Measurements from ENCODE around the gene BTBD2. TPM values are rescaled to one million over a fixed set of nuclear protein-coding genes. Genes with fewer than 3 reads are reported as not detected.
A peak's percentile ranks its signal among the peaks of the same experiment; 100 is the strongest.

The BTBD2 gene
- 18.0 TPM for total RNA-seq
- polyA plus RNA-seq = 36.9 TPM
- long read RNA-seq, donor 1, partial matches to known transcripts = 0 of 1 reads
- long read RNA-seq, donor 1, other reads (novel, unspliced or antisense) = 0 of 1 reads
- long read RNA-seq, donor 2, transcript BTBD2-211 (1 exons, 951 nt) = major isoform, 16 of 34 reads
- long read RNA-seq, donor 2, transcript BTBD2-201 (9 exons, 2,649 nt) = major isoform, 16 of 34 reads
- long read RNA-seq, donor 2, partial matches to known transcripts = 0 of 34 reads
- long read RNA-seq, donor 2, other reads (novel, unspliced or antisense) = 0 of 34 reads
- long read RNA-seq, donor 3, transcript BTBD2-201 (9 exons, 2,649 nt) = major isoform, 13 of 19 reads
- long read RNA-seq, donor 3, partial matches to known transcripts = 0 of 19 reads
- long read RNA-seq, donor 3, other reads (novel, unspliced or antisense) = 0 of 19 reads
- long read RNA-seq, donor 4, transcript BTBD2-201 (9 exons, 2,649 nt) = minor isoform, 6 of 15 reads
- long read RNA-seq, donor 4, transcript BTBD2-211 (1 exons, 951 nt) = major isoform, 8 of 15 reads
- long read RNA-seq, donor 4, partial matches to known transcripts = 0 of 15 reads
- long read RNA-seq, donor 4, other reads (novel, unspliced or antisense) = 0 of 15 reads
- long read RNA-seq, donor 5, transcript BTBD2-201 (9 exons, 2,649 nt) = major isoform, 24 of 47 reads
- long read RNA-seq, donor 5, transcript BTBD2-211 (1 exons, 951 nt) = minor isoform, 11 of 47 reads
- long read RNA-seq, donor 5, partial matches to known transcripts = 12 of 47 reads
- long read RNA-seq, donor 5, other reads (novel, unspliced or antisense) = 0 of 47 reads
- long read RNA-seq, donor 6, transcript BTBD2-201 (9 exons, 2,649 nt) = major isoform, 10 of 27 reads
- long read RNA-seq, donor 6, partial matches to known transcripts = 11 of 27 reads
- long read RNA-seq, donor 6, other reads (novel, unspliced or antisense) = 0 of 27 reads
- long read RNA-seq, donor 7, transcript BTBD2-201 (9 exons, 2,649 nt) = major isoform, 5 of 10 reads
- long read RNA-seq, donor 7, partial matches to known transcripts = 0 of 10 reads
- long read RNA-seq, donor 7, other reads (novel, unspliced or antisense) = 0 of 10 reads
- long read RNA-seq, donor 8, transcript BTBD2-201 (9 exons, 2,649 nt) = major isoform, 5 of 6 reads
- long read RNA-seq, donor 8, partial matches to known transcripts = 0 of 6 reads
- long read RNA-seq, donor 8, other reads (novel, unspliced or antisense) = 0 of 6 reads
- long read RNA-seq, donor 9, transcript BTBD2-201 (9 exons, 2,649 nt) = major isoform, 5 of 14 reads
- long read RNA-seq, donor 9, partial matches to known transcripts = 5 of 14 reads
- long read RNA-seq, donor 9, other reads (novel, unspliced or antisense) = 0 of 14 reads
- long read RNA-seq, donor 10, transcript BTBD2-201 (9 exons, 2,649 nt) = major isoform, 10 of 15 reads
- long read RNA-seq, donor 10, partial matches to known transcripts = 0 of 15 reads
- long read RNA-seq, donor 10, other reads (novel, unspliced or antisense) = 0 of 15 reads

DNA sequence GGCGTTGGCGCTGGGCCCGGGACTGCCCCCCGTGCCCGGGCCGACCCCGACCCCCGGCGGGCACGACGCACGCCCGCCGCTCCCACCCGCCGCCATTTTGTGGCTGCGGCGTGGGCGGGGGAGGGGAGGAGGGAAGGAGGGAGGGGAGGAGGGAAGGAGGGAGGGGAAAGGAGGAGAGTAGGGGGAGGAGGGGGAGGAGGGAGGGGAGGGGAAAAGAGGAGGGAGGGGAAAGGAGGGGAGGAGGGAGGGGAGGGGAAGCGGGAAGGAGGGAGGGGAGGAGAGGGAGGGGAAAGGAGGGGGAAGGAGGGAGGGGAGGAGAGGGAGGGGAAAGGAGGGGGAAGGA is at the start of gene BTBD2:
Gene BTBD2, minus strand, starts transcription at position 107 of the 343 bp plus-strand sequence. Its CDS starts 11 bp downstream, at position 96.
- Histone ChIP-seq H3K27ac (ENCODE audit: low read depth in 1 of 2, low read length in 1 of 2) (peak within 1 kb of the TSS; percentile 63 to 83), H3K27me3 (ENCODE audit: control insufficient read depth in 2 of 2, insufficient read depth in 1 of 2, low read length in 1 of 2) (no peaks in the 10 kb centered on the region), H3K4me3 (ENCODE audit: low read length in 2 of 2) (peak within 1 kb of the TSS; percentile 39 to 82), H3K36me3 (ENCODE audit: control insufficient read depth in 2 of 2, insufficient read depth in 2 of 2, low read length in 1 of 2) (peaks cover 0 to 18% of the 10 kb centered on the region in 2 donors), H3K4me1 (ENCODE audit: control insufficient read depth in 2 of 2, insufficient read depth in 2 of 2, low read length in 2 of 2) (peaks cover 8 to 26% of the 10 kb centered on the region in 2 donors), H3K9me3 (ENCODE audit: control insufficient read depth in 2 of 2, insufficient read depth in 1 of 2, low read length in 1 of 2) (peaks cover 0 to 2% of the 10 kb centered on the region in 2 donors)
- peak in 7 of 9 donors; percentile 26 to 76 (median 56) for DNase-seq (ENCODE audit: low read depth in 6 of 9, low spot score in 9 of 9)
- WGBS = under 1% methylated on average over 19 of the region's 20 CpGs

DNA sequence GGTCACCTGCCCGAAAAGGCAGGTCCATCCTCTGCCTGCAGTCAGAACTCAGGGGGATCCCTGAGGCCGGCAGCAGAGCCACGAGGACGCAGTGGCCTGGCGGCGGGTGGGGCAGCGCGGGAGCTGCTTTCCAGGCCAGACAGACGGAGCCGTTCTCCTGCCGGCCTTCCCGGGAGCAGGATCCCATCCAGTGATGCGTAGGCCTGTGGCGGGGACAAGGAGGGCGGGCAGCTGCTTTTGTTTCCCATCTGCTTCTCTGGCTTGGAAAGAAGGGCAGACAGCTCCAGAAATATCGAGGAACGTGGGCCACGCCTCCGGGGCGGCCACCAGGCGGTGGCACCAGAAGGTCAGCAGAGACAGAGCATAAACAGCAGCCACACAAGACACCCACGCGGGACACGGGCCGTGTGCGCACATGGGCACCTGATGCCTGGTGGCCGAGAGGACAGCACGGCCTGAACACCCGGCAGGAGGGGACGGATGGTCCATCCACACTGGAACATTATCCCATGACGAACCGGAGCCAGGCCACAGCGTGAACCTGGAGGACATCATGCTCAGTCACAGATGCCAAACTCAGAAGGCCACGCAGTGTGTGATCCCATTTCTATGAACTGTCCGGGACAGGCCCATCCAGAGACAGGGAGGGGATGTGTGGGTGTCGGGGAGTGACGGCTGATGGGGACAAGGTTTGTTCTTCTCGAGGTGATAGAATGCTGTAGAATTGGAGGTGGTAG is 49.4 kb upstream of the BTBD2 start:
- H3K4me1 ChIP-seq (ENCODE audit: control insufficient read depth in 2 of 2, insufficient read depth in 2 of 2, low read length in 2 of 2) = peaks cover 21 to 30% of the 10 kb centered on the region in 2 donors
- no peak overlapping the region for H3K4me3 ChIP-seq (ENCODE audit: low read length in 2 of 2)
- no peak overlapping the region for H3K27ac ChIP-seq (ENCODE audit: low read depth in 1 of 2, low read length in 1 of 2)
- H3K9me3 ChIP-seq (ENCODE audit: control insufficient read depth in 2 of 2, insufficient read depth in 1 of 2, low read length in 1 of 2) = no peaks in the 10 kb centered on the region
- no peaks in the 10 kb centered on the region for H3K36me3 ChIP-seq (ENCODE audit: control insufficient read depth in 2 of 2, insufficient read depth in 2 of 2, low read length in 1 of 2)
- WGBS = 96% methylated on average over 38 of the region's 38 CpGs
- no peak for DNase-seq (ENCODE audit: low read depth in 6 of 9, low spot score in 9 of 9)
- H3K27me3 ChIP-seq (ENCODE audit: control insufficient read depth in 2 of 2, insufficient read depth in 1 of 2, low read length in 1 of 2) = no peaks in the 10 kb centered on the region

DNA sequence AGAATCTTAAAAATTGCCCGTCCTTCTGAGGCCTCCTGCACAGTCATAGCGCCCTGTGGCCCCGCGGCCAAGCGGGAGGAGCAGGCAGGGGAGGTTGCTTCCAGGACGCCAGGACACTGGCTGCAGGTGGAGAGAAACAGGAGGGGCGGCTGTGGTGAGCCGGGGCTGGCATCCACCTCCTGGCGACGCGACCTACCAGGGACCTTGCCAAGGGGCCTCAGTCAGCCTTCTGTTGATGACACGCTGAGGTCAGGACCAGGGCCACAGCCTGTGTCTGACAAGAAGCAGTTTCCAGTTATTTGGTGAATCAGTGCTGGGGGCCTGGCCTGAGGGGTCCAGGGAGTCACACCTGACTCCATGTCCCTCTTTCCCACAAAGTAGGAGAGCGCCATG is 48.9 kb upstream of the BTBD2 start:
- 91% methylated on average over 13 of the region's 13 CpGs for WGBS
- DNase-seq (ENCODE audit: low read depth in 6 of 9, low spot score in 9 of 9) = no peak
- no peaks in the 10 kb centered on the region for H3K36me3 ChIP-seq (ENCODE audit: control insufficient read depth in 2 of 2, insufficient read depth in 2 of 2, low read length in 1 of 2)
- H3K27me3 ChIP-seq (ENCODE audit: control insufficient read depth in 2 of 2, insufficient read depth in 1 of 2, low read length in 1 of 2) = no peaks in the 10 kb centered on the region
- H3K4me1 ChIP-seq (ENCODE audit: control insufficient read depth in 2 of 2, insufficient read depth in 2 of 2, low read length in 2 of 2) = peaks cover 17 to 30% of the 10 kb centered on the region in 2 donors
- no peaks in the 10 kb centered on the region for H3K9me3 ChIP-seq (ENCODE audit: control insufficient read depth in 2 of 2, insufficient read depth in 1 of 2, low read length in 1 of 2)
- H3K27ac ChIP-seq (ENCODE audit: low read depth in 1 of 2, low read length in 1 of 2) = no peak overlapping the region
- H3K4me3 ChIP-seq (ENCODE audit: low read length in 2 of 2) = no peak overlapping the region

DNA sequence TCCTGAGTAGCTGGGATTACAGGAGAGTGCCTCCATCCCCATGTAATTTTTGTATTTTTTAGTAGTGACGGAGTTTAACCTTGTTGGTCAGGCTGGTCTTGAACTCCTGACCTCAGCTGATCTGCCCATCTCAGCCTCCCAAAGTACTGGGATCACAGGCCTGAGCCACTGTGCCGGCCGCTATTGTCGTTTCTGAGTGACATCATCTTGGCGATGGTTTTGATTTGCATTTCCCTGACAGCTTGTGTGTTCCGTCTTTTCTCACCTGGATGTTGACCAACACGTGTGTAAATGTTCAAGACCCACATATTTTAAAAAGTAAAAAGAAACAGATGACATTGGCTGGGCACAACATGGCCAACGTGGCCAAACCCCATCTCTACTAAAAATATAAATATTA is 48.3 kb upstream of the BTBD2 start:
- H3K27ac ChIP-seq (ENCODE audit: low read depth in 1 of 2, low read length in 1 of 2) = no peak overlapping the region
- H3K4me3 ChIP-seq (ENCODE audit: low read length in 2 of 2) = no peak overlapping the region
- DNase-seq (ENCODE audit: low read depth in 6 of 9, low spot score in 9 of 9) = no peak
- no peaks in the 10 kb centered on the region for H3K27me3 ChIP-seq (ENCODE audit: control insufficient read depth in 2 of 2, insufficient read depth in 1 of 2, low read length in 1 of 2)
- H3K4me1 ChIP-seq (ENCODE audit: control insufficient read depth in 2 of 2, insufficient read depth in 2 of 2, low read length in 2 of 2) = peaks cover 15 to 35% of the 10 kb centered on the region in 2 donors
- 97% methylated on average over 8 of the region's 8 CpGs for WGBS
- no peaks in the 10 kb centered on the region for H3K36me3 ChIP-seq (ENCODE audit: control insufficient read depth in 2 of 2, insufficient read depth in 2 of 2, low read length in 1 of 2)
- H3K9me3 ChIP-seq (ENCODE audit: control insufficient read depth in 2 of 2, insufficient read depth in 1 of 2, low read length in 1 of 2) = no peaks in the 10 kb centered on the region

DNA sequence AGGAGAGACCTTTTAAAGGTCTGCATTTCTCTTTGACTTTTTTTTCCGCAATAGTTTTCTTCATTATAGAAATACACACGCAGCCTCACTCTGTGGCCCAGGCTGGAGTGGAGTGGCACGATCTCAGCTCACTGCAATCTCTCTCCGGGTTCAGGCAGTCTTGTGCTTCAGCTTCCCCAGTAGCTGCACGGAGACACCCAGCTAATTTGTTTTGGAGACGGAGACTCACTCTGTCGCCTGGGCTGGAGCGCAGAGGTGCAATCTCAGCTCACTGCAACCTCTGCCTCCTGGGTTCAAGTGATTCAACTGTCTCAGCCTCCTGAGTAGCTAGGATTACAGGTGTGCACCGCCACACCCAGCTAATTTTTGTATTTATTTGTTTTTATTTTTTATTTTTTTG is 47.3 kb upstream of the BTBD2 start:
- H3K9me3 ChIP-seq (ENCODE audit: control insufficient read depth in 2 of 2, insufficient read depth in 1 of 2, low read length in 1 of 2) = no peaks in the 10 kb centered on the region
- no peak for DNase-seq (ENCODE audit: low read depth in 6 of 9, low spot score in 9 of 9)
- H3K36me3 ChIP-seq (ENCODE audit: control insufficient read depth in 2 of 2, insufficient read depth in 2 of 2, low read length in 1 of 2) = no peaks in the 10 kb centered on the region
- WGBS = 96% methylated on average over 9 of the region's 9 CpGs
- no peak overlapping the region for H3K27ac ChIP-seq (ENCODE audit: low read depth in 1 of 2, low read length in 1 of 2)
- H3K4me3 ChIP-seq (ENCODE audit: low read length in 2 of 2) = no peak overlapping the region
- H3K4me1 ChIP-seq (ENCODE audit: control insufficient read depth in 2 of 2, insufficient read depth in 2 of 2, low read length in 2 of 2) = peaks cover 15 to 46% of the 10 kb centered on the region in 2 donors
- no peaks in the 10 kb centered on the region for H3K27me3 ChIP-seq (ENCODE audit: control insufficient read depth in 2 of 2, insufficient read depth in 1 of 2, low read length in 1 of 2)

DNA sequence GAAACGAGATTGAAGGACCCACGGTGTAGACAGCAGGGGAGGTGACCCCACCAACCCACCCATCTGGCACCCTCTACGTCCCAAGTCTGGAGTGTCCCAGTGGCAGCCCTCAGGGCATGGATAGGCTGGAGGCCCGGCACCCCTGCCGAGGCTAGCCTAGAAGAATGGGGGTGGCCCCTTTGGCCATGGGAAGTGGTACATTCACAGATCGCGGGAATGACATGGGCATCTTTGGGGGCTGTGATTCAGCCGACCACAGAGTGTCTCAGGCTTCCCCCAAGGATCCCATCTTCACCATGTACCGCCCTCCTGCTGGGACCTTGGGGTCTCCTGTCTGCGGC is 46.8 kb upstream of the BTBD2 start:
- H3K27ac ChIP-seq (ENCODE audit: low read depth in 1 of 2, low read length in 1 of 2) = peak overlapping the region; percentile 83 to 93
- no peak for DNase-seq (ENCODE audit: low read depth in 6 of 9, low spot score in 9 of 9)

DNA sequence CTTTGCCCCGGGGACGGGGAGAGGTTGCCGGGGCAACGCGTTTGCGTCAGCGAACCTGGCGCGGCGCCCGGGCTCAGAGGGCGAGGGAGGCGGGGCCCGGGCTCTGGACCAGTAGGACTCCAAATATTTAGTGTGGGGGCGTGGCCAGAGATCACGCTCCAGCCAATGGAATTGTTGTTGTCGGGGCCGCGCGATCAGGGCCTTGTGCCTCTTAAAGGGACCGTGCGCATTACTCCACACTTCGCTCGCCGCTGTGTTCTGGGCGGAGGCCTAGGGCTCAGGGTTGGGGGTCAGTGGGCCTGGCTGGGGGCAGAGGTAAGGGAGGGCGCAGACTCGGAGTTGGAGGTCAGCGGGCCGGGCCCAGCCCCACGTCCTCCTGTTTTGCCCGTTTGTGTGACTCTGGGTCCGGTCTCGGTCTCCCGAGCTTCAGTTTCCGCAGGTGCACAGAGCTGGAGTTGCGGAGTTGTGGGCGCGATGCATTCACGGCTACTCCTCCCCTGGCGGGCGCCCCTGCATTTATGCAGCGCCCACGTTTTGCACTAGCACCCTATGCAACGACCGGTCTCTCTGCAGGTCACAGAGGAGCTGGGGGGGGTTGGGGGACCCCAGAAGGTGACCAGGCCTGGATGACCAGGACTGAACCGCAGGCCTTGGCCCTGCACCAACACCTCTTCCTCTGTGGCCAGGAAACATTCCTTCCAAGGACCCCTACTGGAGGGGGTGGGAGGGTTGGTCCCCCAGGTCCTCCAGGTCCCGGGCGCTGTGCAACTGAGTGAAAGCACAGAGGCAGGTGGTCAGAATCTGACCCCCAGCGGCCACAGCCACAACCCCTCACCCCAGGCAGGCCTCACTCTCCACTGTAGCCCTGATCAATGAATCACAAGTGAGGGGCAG is 46.2 kb upstream of the BTBD2 start:
- Histone ChIP-seq H3K9me3 (ENCODE audit: control insufficient read depth in 2 of 2, insufficient read depth in 1 of 2, low read length in 1 of 2) (no peaks in the 10 kb centered on the region), H3K27ac (ENCODE audit: low read depth in 1 of 2, low read length in 1 of 2) (peak overlapping the region; percentile 93 to 98), H3K4me3 (ENCODE audit: low read length in 2 of 2) (peak overlapping the region; percentile 59 to 85), H3K27me3 (ENCODE audit: control insufficient read depth in 2 of 2, insufficient read depth in 1 of 2, low read length in 1 of 2) (no peaks in the 10 kb centered on the region), H3K36me3 (ENCODE audit: control insufficient read depth in 2 of 2, insufficient read depth in 2 of 2, low read length in 1 of 2) (no peaks in the 10 kb centered on the region), H3K4me1 (ENCODE audit: control insufficient read depth in 2 of 2, insufficient read depth in 2 of 2, low read length in 2 of 2) (peaks cover 19 to 56% of the 10 kb centered on the region in 2 donors)
- DNase-seq (ENCODE audit: low read depth in 6 of 9, low spot score in 9 of 9) = peak; percentile 94 to 100 (median 99)
- WGBS = 2% methylated on average over 50 of the region's 50 CpGs

More for the DNA sequence above, 46.8 kb upstream of the BTBD2 start:
- H3K4me3 ChIP-seq (ENCODE audit: low read length in 2 of 2) = peak overlapping the region; percentile 59 to 85
- no peaks in the 10 kb centered on the region for H3K9me3 ChIP-seq (ENCODE audit: control insufficient read depth in 2 of 2, insufficient read depth in 1 of 2, low read length in 1 of 2)
- peaks cover 15 to 50% of the 10 kb centered on the region in 2 donors for H3K4me1 ChIP-seq (ENCODE audit: control insufficient read depth in 2 of 2, insufficient read depth in 2 of 2, low read length in 2 of 2)
- H3K27me3 ChIP-seq (ENCODE audit: control insufficient read depth in 2 of 2, insufficient read depth in 1 of 2, low read length in 1 of 2) = no peaks in the 10 kb centered on the region
- H3K36me3 ChIP-seq (ENCODE audit: control insufficient read depth in 2 of 2, insufficient read depth in 2 of 2, low read length in 1 of 2) = no peaks in the 10 kb centered on the region
- WGBS = 79% methylated on average over 10 of the region's 10 CpGs

All from thymus (tissue), 14 donors.